GM12878 (cell line): ENCODE data around the gene OSBPL3.

ENCODE experiments used
- ASH2L ChIP-seq: fragments of 300-600, 200-600 bp; sonication (generic); IDR thresholded peaks from 2 replicates; pipeline ENCODE4 v1.6.1; 2017; ENCODE audit warnings: low read depth, mild to moderate bottlenecking, borderline replicate concordance
- EZH2 ChIP-seq: IDR thresholded peaks from 2 replicates; pipeline ENCODE4 v1.6.1; 2012; ENCODE audit warnings: low read depth, mild to moderate bottlenecking, control low read depth, inconsistent platforms, low read length, borderline replicate concordance; ENCODE audit not compliant: control insufficient read depth
- JUND ChIP-seq: IDR thresholded peaks from 2 replicates; pipeline ENCODE4 v1.6.1; 2012; ENCODE audit warnings: low read depth, mild to moderate bottlenecking, low read length, improper control_type of control experiment, moderate library complexity
- KDM1A ChIP-seq: fragments of 200-600 bp; sonication (generic); IDR thresholded peaks from 2 replicates; pipeline ENCODE4 v1.6.1; 2016; ENCODE audit warnings: borderline replicate concordance
- POLR2A ChIP-seq: IDR thresholded peaks from 2 replicates; pipeline ENCODE4 v1.6.1; 2011; ENCODE audit warnings: low read depth, mild to moderate bottlenecking, low read length
- RELA ChIP-seq: fragments of 450-650 bp; IDR thresholded peaks from 2 replicates; pipeline ENCODE4 v1.8.0; 2014; ENCODE audit warnings: borderline replicate concordance; ENCODE audit not compliant: partially characterized antibody
- SIN3A ChIP-seq: IDR thresholded peaks from 2 replicates; pipeline ENCODE4 v1.6.1; 2012; ENCODE audit warnings: low read depth, low read length, improper control_type of control experiment
- SMARCA5 ChIP-seq: fragments of 450-650 bp; IDR thresholded peaks from 2 replicates; pipeline ENCODE4 v1.6.1; 2017; ENCODE audit warnings: mild to moderate bottlenecking
- ZSCAN29 ChIP-seq: fragments of 450-650 bp; IDR thresholded peaks from 2 replicates; pipeline ENCODE4 v1.6.1; 2017; ENCODE audit warnings: mild to moderate bottlenecking, moderate library complexity
- TF ChIP-seq, protein P1 (sequence below), 3 experiments: IDR thresholded peaks in 2 of 3; conservative IDR thresholded peaks in 1 of 3; 2 replicates each; pipeline ENCODE4 v1.5.1; 2011; ENCODE audit warnings: low read depth in 3 of 3, low read length in 3 of 3, mild to moderate bottlenecking in 3 of 3, control low read depth in 2 of 3, moderate library complexity in 2 of 3, inconsistent platforms in 1 of 3, mixed read lengths in 1 of 3; ENCODE audit not compliant: control insufficient read depth in 2 of 3, insufficient read depth in 1 of 3; ENCODE audit errors: extremely low read depth in 1 of 3
- TF ChIP-seq, protein P2 (sequence below): fragments of 450-650 bp; IDR thresholded peaks from 2 replicates; pipeline ENCODE4 v1.6.1; 2016; ENCODE audit warnings: mild to moderate bottlenecking
- TF ChIP-seq, protein P3 (sequence below): fragments of 450-650 bp; IDR thresholded peaks from 2 replicates; pipeline ENCODE4 v1.6.1; 2017; ENCODE audit warnings: mild to moderate bottlenecking
- TF ChIP-seq, protein P4 (sequence below): fragments of 450-650 bp; IDR thresholded peaks from 2 replicates; pipeline ENCODE4 v1.6.1; 2014; ENCODE audit warnings: mild to moderate bottlenecking
- TF ChIP-seq, protein P5 (sequence below): IDR thresholded peaks from 2 replicates; pipeline ENCODE4 v1.6.1; 2012; ENCODE audit warnings: low read depth, low read length, improper control_type of control experiment

DNA sequence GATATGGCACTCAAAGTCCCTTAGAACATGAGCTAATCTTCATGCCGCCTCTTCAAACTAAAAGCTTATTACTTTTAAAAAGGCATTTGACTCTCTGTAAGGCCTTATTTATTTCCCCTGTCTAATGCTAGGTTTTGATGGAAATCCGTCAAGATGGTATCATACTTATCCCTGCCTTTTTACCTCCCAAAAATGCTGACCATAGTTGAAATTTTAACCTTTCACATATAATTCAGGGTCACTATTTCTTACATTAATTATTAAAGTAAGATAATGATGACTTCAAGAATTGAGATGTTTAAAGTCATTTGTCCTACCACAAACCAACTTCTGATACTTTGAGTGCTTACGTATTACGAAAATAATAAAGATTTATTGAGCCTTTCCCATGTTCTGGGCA, 12.3 kb upstream of the OSBPL3 start:
- TF ChIP-seq, protein P1, sequence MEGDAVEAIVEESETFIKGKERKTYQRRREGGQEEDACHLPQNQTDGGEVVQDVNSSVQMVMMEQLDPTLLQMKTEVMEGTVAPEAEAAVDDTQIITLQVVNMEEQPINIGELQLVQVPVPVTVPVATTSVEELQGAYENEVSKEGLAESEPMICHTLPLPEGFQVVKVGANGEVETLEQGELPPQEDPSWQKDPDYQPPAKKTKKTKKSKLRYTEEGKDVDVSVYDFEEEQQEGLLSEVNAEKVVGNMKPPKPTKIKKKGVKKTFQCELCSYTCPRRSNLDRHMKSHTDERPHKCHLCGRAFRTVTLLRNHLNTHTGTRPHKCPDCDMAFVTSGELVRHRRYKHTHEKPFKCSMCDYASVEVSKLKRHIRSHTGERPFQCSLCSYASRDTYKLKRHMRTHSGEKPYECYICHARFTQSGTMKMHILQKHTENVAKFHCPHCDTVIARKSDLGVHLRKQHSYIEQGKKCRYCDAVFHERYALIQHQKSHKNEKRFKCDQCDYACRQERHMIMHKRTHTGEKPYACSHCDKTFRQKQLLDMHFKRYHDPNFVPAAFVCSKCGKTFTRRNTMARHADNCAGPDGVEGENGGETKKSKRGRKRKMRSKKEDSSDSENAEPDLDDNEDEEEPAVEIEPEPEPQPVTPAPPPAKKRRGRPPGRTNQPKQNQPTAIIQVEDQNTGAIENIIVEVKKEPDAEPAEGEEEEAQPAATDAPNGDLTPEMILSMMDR (IDR thresholded peaks at IDR 0.05 in 2 of 3, conservative IDR thresholded peaks at IDR 0.05 in 1 of 3; ENCODE audit: control insufficient read depth in 2 of 3, extremely low read depth in 1 of 3, insufficient read depth in 1 of 3, low read depth in 3 of 3, low read length in 3 of 3), result no peak
- TF ChIP-seq RELA (no peak), ASH2L (no peak), POLR2A (no peak), JUND (no peak), KDM1A (no peak), EZH2 (no peak), ZSCAN29 (no peak), SIN3A (no peak), SMARCA5 (no peak)
- TF ChIP-seq, protein P2, sequence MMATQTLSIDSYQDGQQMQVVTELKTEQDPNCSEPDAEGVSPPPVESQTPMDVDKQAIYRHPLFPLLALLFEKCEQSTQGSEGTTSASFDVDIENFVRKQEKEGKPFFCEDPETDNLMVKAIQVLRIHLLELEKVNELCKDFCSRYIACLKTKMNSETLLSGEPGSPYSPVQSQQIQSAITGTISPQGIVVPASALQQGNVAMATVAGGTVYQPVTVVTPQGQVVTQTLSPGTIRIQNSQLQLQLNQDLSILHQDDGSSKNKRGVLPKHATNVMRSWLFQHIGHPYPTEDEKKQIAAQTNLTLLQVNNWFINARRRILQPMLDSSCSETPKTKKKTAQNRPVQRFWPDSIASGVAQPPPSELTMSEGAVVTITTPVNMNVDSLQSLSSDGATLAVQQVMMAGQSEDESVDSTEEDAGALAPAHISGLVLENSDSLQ, result no peak
- TF ChIP-seq, protein P3, sequence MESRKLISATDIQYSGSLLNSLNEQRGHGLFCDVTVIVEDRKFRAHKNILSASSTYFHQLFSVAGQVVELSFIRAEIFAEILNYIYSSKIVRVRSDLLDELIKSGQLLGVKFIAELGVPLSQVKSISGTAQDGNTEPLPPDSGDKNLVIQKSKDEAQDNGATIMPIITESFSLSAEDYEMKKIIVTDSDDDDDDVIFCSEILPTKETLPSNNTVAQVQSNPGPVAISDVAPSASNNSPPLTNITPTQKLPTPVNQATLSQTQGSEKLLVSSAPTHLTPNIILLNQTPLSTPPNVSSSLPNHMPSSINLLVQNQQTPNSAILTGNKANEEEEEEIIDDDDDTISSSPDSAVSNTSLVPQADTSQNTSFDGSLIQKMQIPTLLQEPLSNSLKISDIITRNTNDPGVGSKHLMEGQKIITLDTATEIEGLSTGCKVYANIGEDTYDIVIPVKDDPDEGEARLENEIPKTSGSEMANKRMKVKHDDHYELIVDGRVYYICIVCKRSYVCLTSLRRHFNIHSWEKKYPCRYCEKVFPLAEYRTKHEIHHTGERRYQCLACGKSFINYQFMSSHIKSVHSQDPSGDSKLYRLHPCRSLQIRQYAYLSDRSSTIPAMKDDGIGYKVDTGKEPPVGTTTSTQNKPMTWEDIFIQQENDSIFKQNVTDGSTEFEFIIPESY, result no peak
- TF ChIP-seq, protein P4, sequence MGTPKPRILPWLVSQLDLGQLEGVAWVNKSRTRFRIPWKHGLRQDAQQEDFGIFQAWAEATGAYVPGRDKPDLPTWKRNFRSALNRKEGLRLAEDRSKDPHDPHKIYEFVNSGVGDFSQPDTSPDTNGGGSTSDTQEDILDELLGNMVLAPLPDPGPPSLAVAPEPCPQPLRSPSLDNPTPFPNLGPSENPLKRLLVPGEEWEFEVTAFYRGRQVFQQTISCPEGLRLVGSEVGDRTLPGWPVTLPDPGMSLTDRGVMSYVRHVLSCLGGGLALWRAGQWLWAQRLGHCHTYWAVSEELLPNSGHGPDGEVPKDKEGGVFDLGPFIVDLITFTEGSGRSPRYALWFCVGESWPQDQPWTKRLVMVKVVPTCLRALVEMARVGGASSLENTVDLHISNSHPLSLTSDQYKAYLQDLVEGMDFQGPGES, result no peak
- TF ChIP-seq, protein P5, sequence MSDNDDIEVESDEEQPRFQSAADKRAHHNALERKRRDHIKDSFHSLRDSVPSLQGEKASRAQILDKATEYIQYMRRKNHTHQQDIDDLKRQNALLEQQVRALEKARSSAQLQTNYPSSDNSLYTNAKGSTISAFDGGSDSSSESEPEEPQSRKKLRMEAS, result no peak
